IgD-negative memory B cell (primary cell): Measurements from ENCODE around the gene PDIA4. TPM values are rescaled to one million over a fixed set of nuclear protein-coding genes. Genes with fewer than 3 reads are reported as not detected.
"Not testable (repeated sequence)": the region's sequence is repeated elsewhere in the genome, so short reads cannot be mapped to it uniquely, and the experiment has no call there.

Experiments
- H3K27ac Mint-ChIP-seq, 3 donors: one replicate each; pipeline ENCODE4 v1.8.0; 2020 to 2022; ENCODE audit warnings: mild to moderate bottlenecking in 3 of 3, mixed read lengths in 3 of 3, moderate library complexity in 1 of 3
- H3K27me3 Mint-ChIP-seq: one replicate; pipeline ENCODE4 v1.8.0; 2021; ENCODE audit warnings: mixed read lengths
- H3K36me3 Mint-ChIP-seq: one replicate; pipeline ENCODE4 v1.8.0; 2020; ENCODE audit warnings: mild to moderate bottlenecking, mixed read lengths
- H3K4me1 Mint-ChIP-seq, 3 donors: one replicate each; pipeline ENCODE4 v1.8.0; 2020 to 2022; ENCODE audit warnings: mixed read lengths in 3 of 3, mild to moderate bottlenecking in 1 of 3
- H3K4me3 Mint-ChIP-seq, 4 donors: one replicate each; pipeline ENCODE4 v1.8.0; 2020 to 2022; ENCODE audit warnings: mild to moderate bottlenecking in 4 of 4, mixed read lengths in 4 of 4, moderate library complexity in 3 of 4
- H3K9me3 Mint-ChIP-seq, 3 donors: one replicate each; pipeline ENCODE4 v1.8.0; 2020 to 2021; ENCODE audit warnings: mixed read lengths in 3 of 3, mild to moderate bottlenecking in 1 of 3
- polyA plus RNA-seq: library from polyadenylated mRNA; unstranded; fragments of 300-500 nt; fragmentation: Illumina TruSeq; gene quantifications from one replicate; pipeline ENCODE4 v1.2.3, GENCODE V29; 2021

PDIA4 gene, protein sequence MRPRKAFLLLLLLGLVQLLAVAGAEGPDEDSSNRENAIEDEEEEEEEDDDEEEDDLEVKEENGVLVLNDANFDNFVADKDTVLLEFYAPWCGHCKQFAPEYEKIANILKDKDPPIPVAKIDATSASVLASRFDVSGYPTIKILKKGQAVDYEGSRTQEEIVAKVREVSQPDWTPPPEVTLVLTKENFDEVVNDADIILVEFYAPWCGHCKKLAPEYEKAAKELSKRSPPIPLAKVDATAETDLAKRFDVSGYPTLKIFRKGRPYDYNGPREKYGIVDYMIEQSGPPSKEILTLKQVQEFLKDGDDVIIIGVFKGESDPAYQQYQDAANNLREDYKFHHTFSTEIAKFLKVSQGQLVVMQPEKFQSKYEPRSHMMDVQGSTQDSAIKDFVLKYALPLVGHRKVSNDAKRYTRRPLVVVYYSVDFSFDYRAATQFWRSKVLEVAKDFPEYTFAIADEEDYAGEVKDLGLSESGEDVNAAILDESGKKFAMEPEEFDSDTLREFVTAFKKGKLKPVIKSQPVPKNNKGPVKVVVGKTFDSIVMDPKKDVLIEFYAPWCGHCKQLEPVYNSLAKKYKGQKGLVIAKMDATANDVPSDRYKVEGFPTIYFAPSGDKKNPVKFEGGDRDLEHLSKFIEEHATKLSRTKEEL
- 94.4 TPM for polyA plus RNA-seq

GRCh38 chr7:149028346-149029109, at the start of gene PDIA4:
TSS of gene PDIA4 (minus strand) at chr7:149028505. CDS start at chr7:149028408, 97 bp downstream.
- H3K4me3 Mint-ChIP-seq, result peak within 1 kb of the TSS; percentile 90 to 99 (median 96)
- H3K36me3 Mint-ChIP-seq, result no peaks in the 10 kb centered on the region
- peak within 1 kb of the TSS; percentile 81 to 99 (median 94) for H3K27ac Mint-ChIP-seq
- no peaks in the 10 kb centered on the region for H3K9me3 Mint-ChIP-seq
- peaks cover 1% of the 10 kb centered on the region for H3K27me3 Mint-ChIP-seq
- H3K4me1 Mint-ChIP-seq, result peaks cover 23 to 39% (median 32%) of the 10 kb centered on the region in 3 donors

DNA sequence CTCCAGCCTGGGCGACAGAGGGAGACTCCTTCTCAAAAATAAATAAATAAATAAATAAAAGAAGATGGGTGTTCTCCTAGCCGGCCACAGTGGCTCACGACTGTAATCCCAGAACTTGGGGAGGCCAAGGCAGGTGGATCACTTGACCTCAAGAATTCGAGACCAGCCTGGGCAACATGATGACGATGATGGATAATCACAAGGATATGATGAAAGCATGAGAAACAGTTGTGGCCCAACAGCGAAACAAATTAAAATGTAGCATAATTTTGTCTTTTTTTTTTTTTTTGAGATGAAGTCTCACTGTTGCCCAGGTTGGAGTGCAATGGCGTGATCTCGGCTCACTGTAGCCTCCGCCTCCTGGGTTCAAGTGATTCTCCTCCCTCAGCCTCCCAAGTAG, 49.3 kb upstream of the PDIA4 start:
- Mint-ChIP-seq H3K27ac (no peak overlapping the region), H3K4me1 (peaks cover 4 to 10% (median 5%) of the 10 kb centered on the region in 3 donors), H3K4me3 (no peak overlapping the region), H3K27me3 (no peaks in the 10 kb centered on the region), H3K36me3 (peaks cover 10% of the 10 kb centered on the region), H3K9me3 (no peaks in the 10 kb centered on the region)

GRCh38 chr7:149075286-149075685, 47.0 kb upstream of the PDIA4 start:
- Mint-ChIP-seq H3K36me3 (peaks cover 6% of the 10 kb centered on the region), H3K4me1 (peaks cover 1 to 4% (median 2%) of the 10 kb centered on the region in 3 donors), H3K9me3 (no peaks in the 10 kb centered on the region), H3K27me3 (no peaks in the 10 kb centered on the region), H3K4me3 (no peak overlapping the region), H3K27ac (no peak overlapping the region)

- Mint-ChIP-seq H3K4me3 (no peak overlapping the region), H3K27me3 (no peaks in the 10 kb centered on the region), H3K4me1 (peaks cover 0 to 4% (median 2%) of the 10 kb centered on the region in 3 donors), H3K9me3 (no peaks in the 10 kb centered on the region), H3K27ac (no peak overlapping the region), H3K36me3 (peaks cover 4% of the 10 kb centered on the region)
Measured at GRCh38 chr7:149074116-149074885, 46.0 kb upstream of the PDIA4 start.

DNA sequence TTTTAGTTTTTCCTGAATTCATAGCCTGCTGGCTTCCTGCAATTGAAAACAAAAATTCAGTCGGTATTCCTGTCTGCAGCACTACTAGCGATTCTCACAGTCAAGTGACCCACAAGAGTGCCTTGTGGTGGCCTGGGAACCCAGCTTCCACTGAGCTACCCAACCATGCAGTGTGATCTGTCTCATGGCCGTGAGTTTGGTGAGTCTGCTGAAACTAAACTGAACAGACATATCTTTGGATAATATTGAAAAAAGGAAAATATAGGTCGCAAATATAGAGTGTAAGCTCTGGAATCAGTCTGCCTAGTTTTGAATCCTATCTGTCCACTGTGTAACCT, 44.1 kb upstream of the PDIA4 start:
- H3K9me3 Mint-ChIP-seq, result no peaks in the 10 kb centered on the region
- no peak overlapping the region for H3K4me3 Mint-ChIP-seq
- peaks cover 4 to 10% (median 8%) of the 10 kb centered on the region in 3 donors for H3K4me1 Mint-ChIP-seq
- peaks cover 4% of the 10 kb centered on the region for H3K36me3 Mint-ChIP-seq
- no peaks in the 10 kb centered on the region for H3K27me3 Mint-ChIP-seq
- H3K27ac Mint-ChIP-seq, result peak overlapping the region in 1 of 3 donors; percentile 67

GRCh38 chr7:149071641-149072437, 43.5 kb upstream of the PDIA4 start:
- H3K4me3 Mint-ChIP-seq, result no peak overlapping the region
- H3K27me3 Mint-ChIP-seq, result no peaks in the 10 kb centered on the region
- no peak overlapping the region for H3K27ac Mint-ChIP-seq
- peaks cover 4% of the 10 kb centered on the region for H3K36me3 Mint-ChIP-seq
- no peaks in the 10 kb centered on the region for H3K9me3 Mint-ChIP-seq
- H3K4me1 Mint-ChIP-seq, result peaks cover 2 to 9% (median 8%) of the 10 kb centered on the region in 3 donors

- Mint-ChIP-seq H3K36me3 (peaks cover 4% of the 10 kb centered on the region), H3K27me3 (no peaks in the 10 kb centered on the region), H3K9me3 (no peaks in the 10 kb centered on the region), H3K4me1 (peaks cover 2 to 8% (median 6%) of the 10 kb centered on the region in 3 donors), H3K4me3 (no peak overlapping the region), H3K27ac (no peak overlapping the region)
Measured at GRCh38 chr7:149071182-149071635, 42.9 kb upstream of the PDIA4 start.

- peaks cover 2 to 8% (median 6%) of the 10 kb centered on the region in 3 donors for H3K4me1 Mint-ChIP-seq
Measured at GRCh38 chr7:149070372-149071125, 42.2 kb upstream of the PDIA4 start.

GRCh38 chr7:149067869-149068268, 39.6 kb upstream of the PDIA4 start:
- H3K4me3 Mint-ChIP-seq, result peak overlapping the region in 2 of 4 donors; percentile 6 to 79
- H3K4me1 Mint-ChIP-seq, result peaks cover 3 to 11% (median 8%) of the 10 kb centered on the region in 3 donors
- peaks cover 2% of the 10 kb centered on the region for H3K36me3 Mint-ChIP-seq
- H3K27me3 Mint-ChIP-seq, result no peaks in the 10 kb centered on the region
- peak overlapping the region in 1 of 3 donors; percentile 20 for H3K27ac Mint-ChIP-seq
- no peaks in the 10 kb centered on the region for H3K9me3 Mint-ChIP-seq

More at GRCh38 chr7:149070372-149071125, 42.2 kb upstream of the PDIA4 start:
- no peaks in the 10 kb centered on the region for H3K27me3 Mint-ChIP-seq
- no peak overlapping the region for H3K4me3 Mint-ChIP-seq
- no peak overlapping the region for H3K27ac Mint-ChIP-seq
- H3K36me3 Mint-ChIP-seq, result peaks cover 4% of the 10 kb centered on the region
- H3K9me3 Mint-ChIP-seq, result no peaks in the 10 kb centered on the region

DNA sequence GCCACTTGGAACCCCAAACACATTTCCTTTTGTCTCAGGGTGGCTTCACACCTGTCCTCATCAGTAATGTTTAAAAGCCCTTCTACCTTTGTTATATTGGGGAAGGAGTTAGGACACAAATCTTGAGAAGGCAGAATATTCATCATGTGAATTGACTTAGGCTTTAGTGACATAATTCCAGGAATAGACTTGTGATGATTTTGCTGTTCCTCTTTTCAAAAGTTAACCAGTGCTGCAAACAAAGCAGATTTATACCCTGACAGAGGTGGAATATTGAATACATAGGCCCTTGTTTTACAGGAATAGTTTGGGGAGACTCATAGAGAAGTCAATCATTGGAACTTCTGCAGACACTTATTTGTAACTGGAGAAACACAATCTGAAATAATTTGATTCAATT, 35.2 kb upstream of the PDIA4 start:
- Mint-ChIP-seq H3K27me3 (no peaks in the 10 kb centered on the region), H3K9me3 (no peaks in the 10 kb centered on the region), H3K36me3 (no peaks in the 10 kb centered on the region), H3K4me3 (peak overlapping the region in 1 of 4 donors; percentile 69), H3K4me1 (peaks cover 3 to 11% (median 7%) of the 10 kb centered on the region in 3 donors), H3K27ac (peak overlapping the region in 1 of 3 donors; percentile 11)

DNA sequence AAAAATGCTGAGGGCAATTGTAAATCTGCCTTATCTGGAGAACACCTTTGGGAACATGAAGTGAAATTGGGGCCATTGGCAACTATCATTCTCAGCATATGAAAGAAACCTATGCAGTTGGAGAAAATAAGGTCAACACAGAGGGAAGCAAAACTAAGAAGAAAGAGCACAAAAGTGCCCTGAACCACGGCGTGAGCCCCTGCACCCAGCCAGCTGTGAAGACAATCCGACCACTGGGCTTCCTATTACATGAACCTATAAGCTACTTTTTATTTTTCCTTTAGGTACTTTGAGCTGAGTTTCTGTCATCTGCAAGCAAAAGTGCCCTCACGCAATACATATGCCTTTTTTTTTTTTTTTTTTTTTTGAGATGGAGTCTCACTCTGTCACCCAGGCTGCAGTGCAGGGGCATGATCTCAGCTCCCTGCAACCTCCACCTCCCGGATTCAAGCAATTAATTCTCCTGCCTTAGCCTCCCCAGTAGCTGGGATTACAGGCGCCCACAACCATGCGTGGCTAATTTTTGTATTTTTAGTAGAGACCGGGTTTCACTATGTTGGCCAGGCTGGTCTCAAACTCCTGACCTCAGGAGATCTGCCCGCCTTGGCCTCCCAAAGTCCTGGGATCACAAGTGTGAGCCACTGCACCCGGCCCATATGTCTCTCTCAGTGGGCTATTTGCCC, 34.1 kb upstream of the PDIA4 start:
- not testable (repeated sequence) for H3K27me3 Mint-ChIP-seq, H3K36me3 Mint-ChIP-seq, H3K4me1 Mint-ChIP-seq, H3K9me3 Mint-ChIP-seq
- peak overlapping the region in 2 of 3 donors; percentile 5 to 73 for H3K27ac Mint-ChIP-seq
- H3K4me3 Mint-ChIP-seq, result peak overlapping the region in 1 of 4 donors; percentile 69

- Mint-ChIP-seq H3K4me1 (peaks cover 0 to 5% (median 1%) of the 10 kb centered on the region in 3 donors), H3K27me3 (no peaks in the 10 kb centered on the region), H3K4me3 (no peak overlapping the region), H3K27ac (no peak overlapping the region), H3K9me3 (no peaks in the 10 kb centered on the region), H3K36me3 (no peaks in the 10 kb centered on the region)
Measured at GRCh38 chr7:149060156-149060555, 31.9 kb upstream of the PDIA4 start.

GRCh38 chr7:149053885-149054284, 25.6 kb upstream of the PDIA4 start:
- no peaks in the 10 kb centered on the region for H3K9me3 Mint-ChIP-seq
- H3K27me3 Mint-ChIP-seq, result peaks cover 4% of the 10 kb centered on the region
- H3K4me3 Mint-ChIP-seq, result no peak overlapping the region
- H3K27ac Mint-ChIP-seq, result no peak overlapping the region
- no peaks in the 10 kb centered on the region for H3K4me1 Mint-ChIP-seq
- no peaks in the 10 kb centered on the region for H3K36me3 Mint-ChIP-seq
